Activated naive CD8-positive, alpha-beta T cell (primary cell): ENCODE data around the gene RIIAD1.
"Not testable (repeated sequence)": the region's sequence is repeated elsewhere in the genome, so short reads cannot be mapped to it uniquely, and the experiment has no call there.

Source experiments
- H3K27ac Mint-ChIP-seq: one replicate; pipeline ENCODE4 v1.8.0; 2021; ENCODE audit warnings: mixed read lengths
- H3K27me3 Mint-ChIP-seq: one replicate; pipeline ENCODE4 v1.8.0; 2021; ENCODE audit warnings: mixed read lengths
- H3K36me3 Mint-ChIP-seq: one replicate; pipeline ENCODE4 v1.8.0; 2021; ENCODE audit warnings: mixed read lengths
- H3K4me1 Mint-ChIP-seq: one replicate; pipeline ENCODE4 v1.8.0; 2021; ENCODE audit warnings: low read depth, mixed read lengths
- H3K4me3 Mint-ChIP-seq: one replicate; pipeline ENCODE4 v1.8.0; 2021; ENCODE audit warnings: mild to moderate bottlenecking, mixed read lengths
- H3K9me3 Mint-ChIP-seq: one replicate; pipeline ENCODE4 v1.8.0; 2021; ENCODE audit warnings: low read depth, mixed read lengths

RIIAD1 gene

GRCh38 chr1:151716771-151717631, 4.3 kb upstream of the RIIAD1 start, which contains the start of gene CELF3:
CELF3 (minus strand) TSS chr1:151716803; CDS start chr1:151716020, 783 bp downstream.
- Mint-ChIP-seq H3K27me3 (peaks cover 29% of the 10 kb centered on the region), H3K4me1 (peaks cover 24% of the 10 kb centered on the region), H3K4me3 (peak within 1 kb of the TSS; percentile 30), H3K36me3 (no peaks in the 10 kb centered on the region), H3K27ac (no peak within 1 kb of the TSS), H3K9me3 (no peaks in the 10 kb centered on the region)

- H3K27me3 Mint-ChIP-seq: peaks cover 29% of the 10 kb centered on the region
- no peak overlapping the region for H3K4me3 Mint-ChIP-seq
- peaks cover 25% of the 10 kb centered on the region for H3K4me1 Mint-ChIP-seq
- H3K27ac Mint-ChIP-seq: no peak overlapping the region
- no peaks in the 10 kb centered on the region for H3K36me3 Mint-ChIP-seq
- H3K9me3 Mint-ChIP-seq: no peaks in the 10 kb centered on the region
Measured at GRCh38 chr1:151718011-151718431, 3.3 kb upstream of the RIIAD1 start.

GRCh38 chr1:151718666-151719065, 2.7 kb upstream of the RIIAD1 start:
- H3K4me3 Mint-ChIP-seq: no peak overlapping the region
- H3K36me3 Mint-ChIP-seq: no peaks in the 10 kb centered on the region
- peaks cover 30% of the 10 kb centered on the region for H3K27me3 Mint-ChIP-seq
- H3K27ac Mint-ChIP-seq: no peak overlapping the region
- peaks cover 25% of the 10 kb centered on the region for H3K4me1 Mint-ChIP-seq
- no peaks in the 10 kb centered on the region for H3K9me3 Mint-ChIP-seq

GRCh38 chr1:151720125-151720524, 1.2 kb upstream of the RIIAD1 start:
- peak overlapping the region; percentile 80 for H3K4me3 Mint-ChIP-seq
- H3K4me1 Mint-ChIP-seq: peaks cover 25% of the 10 kb centered on the region
- peaks cover 34% of the 10 kb centered on the region for H3K27me3 Mint-ChIP-seq
- no peaks in the 10 kb centered on the region for H3K36me3 Mint-ChIP-seq
- H3K9me3 Mint-ChIP-seq: no peaks in the 10 kb centered on the region
- no peak overlapping the region for H3K27ac Mint-ChIP-seq

GRCh38 chr1:151720554-151720953, 768 bp upstream of the RIIAD1 start:
- peaks cover 34% of the 10 kb centered on the region for H3K27me3 Mint-ChIP-seq
- H3K27ac Mint-ChIP-seq: no peak overlapping the region
- peak overlapping the region; percentile 80 for H3K4me3 Mint-ChIP-seq
- H3K36me3 Mint-ChIP-seq: no peaks in the 10 kb centered on the region
- H3K4me1 Mint-ChIP-seq: peaks cover 25% of the 10 kb centered on the region
- H3K9me3 Mint-ChIP-seq: no peaks in the 10 kb centered on the region

GRCh38 chr1:151721788-151722510, 627 bp downstream of the RIIAD1 start:
- Mint-ChIP-seq H3K4me3 (peak overlapping the region; percentile 80), H3K9me3 (no peaks in the 10 kb centered on the region), H3K36me3 (no peaks in the 10 kb centered on the region), H3K4me1 (peaks cover 23% of the 10 kb centered on the region), H3K27me3 (peaks cover 42% of the 10 kb centered on the region), H3K27ac (no peak overlapping the region)

- peaks cover 19% of the 10 kb centered on the region for H3K4me1 Mint-ChIP-seq
- no peaks in the 10 kb centered on the region for H3K36me3 Mint-ChIP-seq
- no peak overlapping the region for H3K4me3 Mint-ChIP-seq
- H3K9me3 Mint-ChIP-seq: no peaks in the 10 kb centered on the region
- peaks cover 36% of the 10 kb centered on the region for H3K27me3 Mint-ChIP-seq
- H3K27ac Mint-ChIP-seq: no peak overlapping the region
Measured at GRCh38 chr1:151723726-151724370, 2.5 kb downstream of the RIIAD1 start.

GRCh38 chr1:151728151-151729054, 7.1 kb downstream of the RIIAD1 start:
- H3K4me1 Mint-ChIP-seq: no peaks in the 10 kb centered on the region
- peaks cover 41% of the 10 kb centered on the region for H3K27me3 Mint-ChIP-seq
- no peak overlapping the region for H3K27ac Mint-ChIP-seq
- no peaks in the 10 kb centered on the region for H3K36me3 Mint-ChIP-seq
- H3K9me3 Mint-ChIP-seq: no peaks in the 10 kb centered on the region
- H3K4me3 Mint-ChIP-seq: no peak overlapping the region

GRCh38 chr1:151729157-151729965, 8.0 kb downstream of the RIIAD1 start:
- Mint-ChIP-seq H3K27me3 (peaks cover 35% of the 10 kb centered on the region), H3K36me3 (no peaks in the 10 kb centered on the region), H3K9me3 (no peaks in the 10 kb centered on the region), H3K4me1 (no peaks in the 10 kb centered on the region), H3K4me3 (no peak overlapping the region), H3K27ac (no peak overlapping the region)

GRCh38 chr1:151729966-151730291, 8.6 kb downstream of the RIIAD1 start:
- Mint-ChIP-seq H3K9me3 (no peaks in the 10 kb centered on the region), H3K36me3 (no peaks in the 10 kb centered on the region), H3K27me3 (peaks cover 35% of the 10 kb centered on the region), H3K27ac (no peak overlapping the region), H3K4me3 (no peak overlapping the region), H3K4me1 (no peaks in the 10 kb centered on the region)

GRCh38 chr1:151733126-151733525, 11.8 kb downstream of the RIIAD1 start:
- Mint-ChIP-seq H3K4me3 (no peak overlapping the region), H3K9me3 (peaks cover 6% of the 10 kb centered on the region), H3K27ac (no peak overlapping the region), H3K27me3 (peaks cover 18% of the 10 kb centered on the region), H3K4me1 (no peaks in the 10 kb centered on the region), H3K36me3 (peaks cover 2% of the 10 kb centered on the region)

- H3K27me3 Mint-ChIP-seq: peaks cover 13% of the 10 kb centered on the region
- H3K4me3 Mint-ChIP-seq, H3K9me3 Mint-ChIP-seq, H3K4me1 Mint-ChIP-seq, H3K36me3 Mint-ChIP-seq, H3K27ac Mint-ChIP-seq: not testable (repeated sequence)
Measured at GRCh38 chr1:151733995-151734394, 12.7 kb downstream of the RIIAD1 start.

GRCh38 chr1:151737026-151737425, 15.7 kb downstream of the RIIAD1 start:
- Mint-ChIP-seq H3K9me3 (peaks cover 6% of the 10 kb centered on the region), H3K4me1 (no peaks in the 10 kb centered on the region), H3K4me3 (no peak overlapping the region), H3K36me3 (peaks cover 2% of the 10 kb centered on the region), H3K27me3 (peaks cover 6% of the 10 kb centered on the region), H3K27ac (no peak overlapping the region)

- no peak overlapping the region for H3K27ac Mint-ChIP-seq
- H3K4me3 Mint-ChIP-seq: no peak overlapping the region
- peaks cover 6% of the 10 kb centered on the region for H3K9me3 Mint-ChIP-seq
- no peaks in the 10 kb centered on the region for H3K4me1 Mint-ChIP-seq
- H3K36me3 Mint-ChIP-seq: peaks cover 2% of the 10 kb centered on the region
- H3K27me3 Mint-ChIP-seq: peaks cover 4% of the 10 kb centered on the region
Measured at GRCh38 chr1:151737479-151737878, 16.2 kb downstream of the RIIAD1 start.
